Panc1 (cell line): Measurements from ENCODE around the gene AFG3L2.

Experiments
- CTCF ChIP-seq: fragments of 450-650 bp; IDR thresholded peaks from 2 replicates; pipeline ENCODE4 v1.5.1; 2017; ENCODE audit warnings: mild to moderate bottlenecking
- POLR2AphosphoS5 ChIP-seq: IDR thresholded peaks from 2 replicates; pipeline ENCODE4 v1.6.1; 2012; ENCODE audit warnings: mild to moderate bottlenecking, low read depth, low read length, moderate library complexity
- SIN3A ChIP-seq: IDR thresholded peaks from 2 replicates; pipeline ENCODE4 v1.6.1; 2012; ENCODE audit warnings: low read depth, mild to moderate bottlenecking, low read length, moderate library complexity, borderline replicate concordance; ENCODE audit not compliant: insufficient read depth
- TCF7L2 ChIP-seq: IDR thresholded peaks from 2 replicates; pipeline ENCODE4 v1.6.1; 2011; ENCODE audit warnings: mild to moderate bottlenecking, low read depth, low read length, inconsistent platforms
- TF ChIP-seq, protein P1 (sequence below), 2 experiments: IDR thresholded peaks; 2 replicates each; pipeline ENCODE4 v1.6.1; 2011 to 2012; ENCODE audit warnings: low read depth in 2 of 2, control low read depth in 1 of 2, low read length in 1 of 2, mild to moderate bottlenecking in 1 of 2, moderate library complexity in 1 of 2; ENCODE audit not compliant: insufficient read depth in 1 of 2

- TF ChIP-seq POLR2AphosphoS5 (no peak), CTCF (no peak), SIN3A (no peak), TCF7L2 (no peak)
- TF ChIP-seq, protein P1, sequence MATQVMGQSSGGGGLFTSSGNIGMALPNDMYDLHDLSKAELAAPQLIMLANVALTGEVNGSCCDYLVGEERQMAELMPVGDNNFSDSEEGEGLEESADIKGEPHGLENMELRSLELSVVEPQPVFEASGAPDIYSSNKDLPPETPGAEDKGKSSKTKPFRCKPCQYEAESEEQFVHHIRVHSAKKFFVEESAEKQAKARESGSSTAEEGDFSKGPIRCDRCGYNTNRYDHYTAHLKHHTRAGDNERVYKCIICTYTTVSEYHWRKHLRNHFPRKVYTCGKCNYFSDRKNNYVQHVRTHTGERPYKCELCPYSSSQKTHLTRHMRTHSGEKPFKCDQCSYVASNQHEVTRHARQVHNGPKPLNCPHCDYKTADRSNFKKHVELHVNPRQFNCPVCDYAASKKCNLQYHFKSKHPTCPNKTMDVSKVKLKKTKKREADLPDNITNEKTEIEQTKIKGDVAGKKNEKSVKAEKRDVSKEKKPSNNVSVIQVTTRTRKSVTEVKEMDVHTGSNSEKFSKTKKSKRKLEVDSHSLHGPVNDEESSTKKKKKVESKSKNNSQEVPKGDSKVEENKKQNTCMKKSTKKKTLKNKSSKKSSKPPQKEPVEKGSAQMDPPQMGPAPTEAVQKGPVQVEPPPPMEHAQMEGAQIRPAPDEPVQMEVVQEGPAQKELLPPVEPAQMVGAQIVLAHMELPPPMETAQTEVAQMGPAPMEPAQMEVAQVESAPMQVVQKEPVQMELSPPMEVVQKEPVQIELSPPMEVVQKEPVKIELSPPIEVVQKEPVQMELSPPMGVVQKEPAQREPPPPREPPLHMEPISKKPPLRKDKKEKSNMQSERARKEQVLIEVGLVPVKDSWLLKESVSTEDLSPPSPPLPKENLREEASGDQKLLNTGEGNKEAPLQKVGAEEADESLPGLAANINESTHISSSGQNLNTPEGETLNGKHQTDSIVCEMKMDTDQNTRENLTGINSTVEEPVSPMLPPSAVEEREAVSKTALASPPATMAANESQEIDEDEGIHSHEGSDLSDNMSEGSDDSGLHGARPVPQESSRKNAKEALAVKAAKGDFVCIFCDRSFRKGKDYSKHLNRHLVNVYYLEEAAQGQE (IDR thresholded peaks at IDR 0.05; ENCODE audit: insufficient read depth in 1 of 2, low read depth in 2 of 2, low read length in 1 of 2) = no peak
Measured at GRCh38 chr18:12408247-12408869, 31.3 kb upstream of the AFG3L2 start.
